ENCODE results near the gene ZDHHC23. TPM values are rescaled to one million over a fixed set of nuclear protein-coding genes. Genes with fewer than 3 reads are reported as not detected.

ZDHHC23 gene
- total RNA-seq, 1 donor from 2014 or later, result 0.88 TPM

Other genes with a start within 250 kb of the ZDHHC23 start
- 144 TPM in 2 replicates for gene NAA50, start 201.8 kb upstream of the ZDHHC23 start, total RNA-seq
- gene ATP6V1A, start 201.0 kb upstream of the ZDHHC23 start, total RNA-seq, result 39.1 and 40.0 TPM in 2 replicates
- 0.05 TPM in 1 of 2 replicates, not detected in the other for gene GRAMD1C, start 109.2 kb upstream of the ZDHHC23 start, total RNA-seq
- 1.1 and 2.1 TPM in 2 replicates for gene CCDC191, start 108.5 kb downstream of the ZDHHC23 start, total RNA-seq
- gene QTRT2, start 108.7 kb downstream of the ZDHHC23 start, total RNA-seq, result 54.9 and 57.6 TPM in 2 replicates
- not detected in 2 replicates for gene DRD3, start 231.0 kb downstream of the ZDHHC23 start, total RNA-seq

Data from activated T-helper 1 cell treated with anti-CD3 and anti-CD28 coated beads, Interleukin-12 subunit alpha, Interleukin-12 subunit beta, Interleukin-2, Interleukin-4 antibody, amounts not matched to agents 30 ng/mL and 10 ng/mL and 1 ng/mL, durations not matched to agents 14 hours and 24 hours and 36 hours (primary cell).